ENCODE results near the gene ZBTB7C. TPM values are rescaled to one million over a fixed set of nuclear protein-coding genes. Genes with fewer than 3 reads are reported as not detected.

ZBTB7C gene
- total and polyA plus RNA-seq, 9 of the 15 experiments (the other 6 are each of a cell fraction or from before 2014, with no cell fraction given): not detected

GRCh38 chr18:48111587-48111986, 297.6 kb downstream of the ZBTB7C start:
- no peak for DNase-seq (ENCODE audit: extremely low read depth in 1 of 4, low spot score in 3 of 4)
- intact Hi-C loops (cut with micrococcal nuclease) (no loop called here), in situ Hi-C loops (cut with MboI) (no loop called here)
- ChIA-PET CTCF (ENCODE audit: low intra/inter-chr PET ratio) (no interaction called here), POLR2A (no interaction called here)
- H3K9me1 ChIP-seq (ENCODE audit: control insufficient read depth, insufficient read depth, low read length): no peaks in the 10 kb centered on the region
- BruUV-seq (replicated peaks): no TSS peak
- 2% methylated on average over 5 of the region's 5 CpGs for WGBS (ENCODE audit: insufficient coverage, low coverage, missing lambda C conversion rate)
- H3K4me2 ChIP-seq (ENCODE audit: insufficient read depth, low read length): no peak overlapping the region
- no peaks in the 10 kb centered on the region for H3K36me3 ChIP-seq (ENCODE audit: control insufficient read depth, insufficient read depth, low read length)
- no peaks in the 10 kb centered on the region for H3K79me2 ChIP-seq (ENCODE audit: control insufficient read depth, insufficient read depth, low read length)
- no peaks in the 10 kb centered on the region for H3K4me1 ChIP-seq (replicated peaks in 1 of 2; ENCODE audit: control insufficient read depth in 2 of 2, insufficient read depth in 2 of 2, low read length in 2 of 2)
- no peaks in the 10 kb centered on the region for H4K20me1 ChIP-seq (replicated peaks; ENCODE audit: control insufficient read depth, insufficient read depth, low read length)
- no peaks in the 10 kb centered on the region for H3K9me3 ChIP-seq (replicated peaks; ENCODE audit: control insufficient read depth, insufficient read depth, low read depth, low read length)
- no peak overlapping the region for H3K9ac ChIP-seq (ENCODE audit: insufficient read depth in 1 of 2, low read depth in 2 of 2, low read length in 2 of 2)
- FAIRE-seq: no peak
- no peak overlapping the region for H3K27ac ChIP-seq (ENCODE audit: extremely low read depth, low read depth, low read length)
- H3K4me3 ChIP-seq: no peak overlapping the region
- H3K27me3 ChIP-seq (ENCODE audit: control insufficient read depth in 2 of 2, insufficient read depth in 2 of 2, low read length in 2 of 2): peaks cover 0 to 31% of the 10 kb centered on the region in 2 experiments; a peak in 3 of 5 replicates
- H2AFZ ChIP-seq (ENCODE audit: low read depth, low read length): no peak overlapping the region
- TF ChIP-seq CBFA2T3 (IDR thresholded peaks at IDR 0.05) (no peak), HINFP (tag; conservative IDR thresholded peaks at IDR 0.05; ENCODE audit: low read depth) (no peak), NFE2 (IDR thresholded peaks at IDR 0.05; ENCODE audit: low read depth) (no peak), ZNF77 (CRISPR knock-in tag; IDR thresholded peaks at IDR 0.05) (no peak), HNRNPLL (IDR thresholded peaks at IDR 0.05; ENCODE audit: low read depth, low read length, poor library complexity, severe bottlenecking) (no peak), ZNF175 (CRISPR knock-in tag; IDR thresholded peaks at IDR 0.05; ENCODE audit: low read depth) (no peak), HDGF (IDR thresholded peaks at IDR 0.05) (no peak), SRSF1 (IDR thresholded peaks at IDR 0.05; ENCODE audit: low read depth, low read length) (no peak), ZNF316 (IDR thresholded peaks at IDR 0.05) (no peak)
- TF ChIP-seq, protein P1, sequence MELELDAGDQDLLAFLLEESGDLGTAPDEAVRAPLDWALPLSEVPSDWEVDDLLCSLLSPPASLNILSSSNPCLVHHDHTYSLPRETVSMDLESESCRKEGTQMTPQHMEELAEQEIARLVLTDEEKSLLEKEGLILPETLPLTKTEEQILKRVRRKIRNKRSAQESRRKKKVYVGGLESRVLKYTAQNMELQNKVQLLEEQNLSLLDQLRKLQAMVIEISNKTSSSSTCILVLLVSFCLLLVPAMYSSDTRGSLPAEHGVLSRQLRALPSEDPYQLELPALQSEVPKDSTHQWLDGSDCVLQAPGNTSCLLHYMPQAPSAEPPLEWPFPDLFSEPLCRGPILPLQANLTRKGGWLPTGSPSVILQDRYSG (tag; conservative IDR thresholded peaks at IDR 0.05; ENCODE audit: low read depth): no peak
- TF ChIP-seq, protein P2, sequence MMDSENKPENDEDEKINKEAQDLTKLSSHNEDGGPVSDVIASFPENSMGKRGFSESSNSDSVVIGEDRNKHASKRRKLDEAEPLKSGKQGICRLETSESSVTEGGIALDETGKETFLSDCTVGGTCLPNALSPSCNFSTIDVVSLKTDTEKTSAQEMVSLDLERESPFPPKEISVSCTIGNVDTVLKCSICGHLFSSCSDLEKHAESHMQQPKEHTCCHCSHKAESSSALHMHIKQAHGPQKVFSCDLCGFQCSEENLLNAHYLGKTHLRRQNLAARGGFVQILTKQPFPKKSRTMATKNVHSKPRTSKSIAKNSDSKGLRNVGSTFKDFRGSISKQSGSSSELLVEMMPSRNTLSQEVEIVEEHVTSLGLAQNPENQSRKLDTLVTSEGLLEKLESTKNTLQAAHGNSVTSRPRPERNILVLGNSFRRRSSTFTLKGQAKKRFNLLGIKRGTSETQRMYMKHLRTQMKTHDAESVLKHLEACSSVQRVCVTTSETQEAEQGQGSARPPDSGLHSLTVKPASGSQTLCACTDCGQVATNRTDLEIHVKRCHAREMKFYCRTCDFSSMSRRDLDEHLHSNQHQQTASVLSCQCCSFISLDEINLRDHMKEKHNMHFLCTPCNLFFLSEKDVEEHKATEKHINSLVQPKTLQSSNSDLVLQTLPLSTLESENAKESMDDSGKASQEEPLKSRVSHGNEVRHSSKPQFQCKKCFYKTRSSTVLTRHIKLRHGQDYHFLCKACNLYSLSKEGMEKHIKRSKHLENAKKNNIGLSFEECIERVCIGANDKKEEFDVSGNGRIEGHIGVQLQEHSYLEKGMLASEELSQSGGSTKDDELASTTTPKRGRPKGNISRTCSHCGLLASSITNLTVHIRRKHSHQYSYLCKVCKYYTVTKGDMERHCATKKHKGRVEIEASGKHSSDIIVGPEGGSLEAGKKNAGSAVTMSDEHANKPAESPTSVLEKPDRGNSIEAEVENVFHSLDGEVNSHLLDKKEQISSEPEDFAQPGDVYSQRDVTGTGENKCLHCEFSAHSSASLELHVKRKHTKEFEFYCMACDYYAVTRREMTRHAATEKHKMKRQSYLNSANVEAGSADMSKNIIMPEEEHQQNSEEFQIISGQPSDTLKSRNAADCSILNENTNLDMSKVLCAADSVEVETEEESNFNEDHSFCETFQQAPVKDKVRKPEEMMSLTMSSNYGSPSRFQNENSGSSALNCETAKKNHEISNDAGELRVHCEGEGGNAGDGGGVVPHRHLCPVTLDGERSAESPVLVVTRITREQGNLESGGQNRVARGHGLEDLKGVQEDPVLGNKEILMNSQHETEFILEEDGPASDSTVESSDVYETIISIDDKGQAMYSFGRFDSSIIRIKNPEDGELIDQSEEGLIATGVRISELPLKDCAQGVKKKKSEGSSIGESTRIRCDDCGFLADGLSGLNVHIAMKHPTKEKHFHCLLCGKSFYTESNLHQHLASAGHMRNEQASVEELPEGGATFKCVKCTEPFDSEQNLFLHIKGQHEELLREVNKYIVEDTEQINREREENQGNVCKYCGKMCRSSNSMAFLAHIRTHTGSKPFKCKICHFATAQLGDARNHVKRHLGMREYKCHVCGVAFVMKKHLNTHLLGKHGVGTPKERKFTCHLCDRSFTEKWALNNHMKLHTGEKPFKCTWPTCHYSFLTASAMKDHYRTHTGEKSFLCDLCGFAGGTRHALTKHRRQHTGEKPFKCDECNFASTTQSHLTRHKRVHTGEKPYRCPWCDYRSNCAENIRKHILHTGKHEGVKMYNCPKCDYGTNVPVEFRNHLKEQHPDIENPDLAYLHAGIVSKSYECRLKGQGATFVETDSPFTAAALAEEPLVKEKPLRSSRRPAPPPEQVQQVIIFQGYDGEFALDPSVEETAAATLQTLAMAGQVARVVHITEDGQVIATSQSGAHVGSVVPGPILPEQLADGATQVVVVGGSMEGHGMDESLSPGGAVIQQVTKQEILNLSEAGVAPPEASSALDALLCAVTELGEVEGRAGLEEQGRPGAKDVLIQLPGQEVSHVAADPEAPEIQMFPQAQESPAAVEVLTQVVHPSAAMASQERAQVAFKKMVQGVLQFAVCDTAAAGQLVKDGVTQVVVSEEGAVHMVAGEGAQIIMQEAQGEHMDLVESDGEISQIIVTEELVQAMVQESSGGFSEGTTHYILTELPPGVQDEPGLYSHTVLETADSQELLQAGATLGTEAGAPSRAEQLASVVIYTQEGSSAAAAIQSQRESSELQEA (IDR thresholded peaks at IDR 0.05; ENCODE audit: low read depth): no peak
- ATAC-seq: no peak

All from K562 (cell line).